SU-DHL-6 (cell line): ENCODE measurements around the gene RFFL.

Experiments used
- H2AFZ ChIP-seq: fragments of 200-600 bp; sonication (generic); 2 replicates; pipeline ENCODE4 v1.6.1; 2014; ENCODE audit warnings: low read depth, mild to moderate bottlenecking, moderate library complexity, mixed read lengths, antibody characterized with exemption, low read length; ENCODE audit not compliant: severe bottlenecking
- H3F3A ChIP-seq: fragments of 200-600 bp; shearing (Covaris generic); 2 replicates; pipeline ENCODE4 v1.6.0; 2016; ENCODE audit warnings: antibody characterized with exemption, mild to moderate bottlenecking; ENCODE audit not compliant: insufficient read depth
- H3K27ac ChIP-seq: fragments of 200-600 bp; sonication (generic); 2 replicates; pipeline ENCODE4 v1.5.1; 2016; ENCODE audit warnings: low read depth, mild to moderate bottlenecking, low read length, moderate library complexity, mixed read lengths
- H3K27me3 ChIP-seq: fragments of 200-600 bp; sonication (generic), shearing (Covaris generic); 2 replicates; pipeline ENCODE4 v1.6.0; 2014; ENCODE audit warnings: mild to moderate bottlenecking, low read length
- H3K36me3 ChIP-seq: fragments of 200-600 bp; sonication (generic); 2 replicates; pipeline ENCODE4 v1.6.1; 2014; ENCODE audit warnings: mild to moderate bottlenecking, low read length, mixed read lengths
- H3K4me2 ChIP-seq: fragments of 300-600, 200-600 bp; shearing (Covaris generic), sonication (generic); 2 replicates; pipeline ENCODE4 v1.6.0; 2014; ENCODE audit warnings: low read length, low read depth, mild to moderate bottlenecking; ENCODE audit not compliant: poor library complexity, severe bottlenecking
- H3K4me3 ChIP-seq: fragments of 200-600 bp; sonication (generic); 2 replicates; pipeline ENCODE4 v1.5.1; 2014; ENCODE audit warnings: antibody characterized with exemption, low read length, mild to moderate bottlenecking, mixed read lengths; ENCODE audit not compliant: insufficient read depth, poor library complexity, severe bottlenecking
- H3K79me2 ChIP-seq: fragments of 200-600 bp; sonication (generic); 2 replicates; pipeline ENCODE4 v1.6.1; 2014; ENCODE audit warnings: mild to moderate bottlenecking, low read length, moderate library complexity; ENCODE audit not compliant: insufficient read depth
- H3K9ac ChIP-seq: fragments of 200-600 bp; sonication (generic); 2 replicates; pipeline ENCODE4 v1.7.0; 2014; ENCODE audit warnings: mild to moderate bottlenecking, low read length
- H3K9me2 ChIP-seq: fragments of 200-600 bp; sonication (generic); replicated peaks from 2 replicates; pipeline ENCODE4 v1.6.1; 2014; ENCODE audit warnings: low read length; ENCODE audit not compliant: insufficient read depth
- H3K9me3 ChIP-seq: fragments of 200-600 bp; sonication (generic); 2 replicates; pipeline ENCODE4 v1.6.1; 2014; ENCODE audit warnings: low read length, mixed read lengths; ENCODE audit not compliant: insufficient read depth
- H4K20me1 ChIP-seq: fragments of 200-600 bp; sonication (generic); 2 replicates; pipeline ENCODE4 v1.6.1; 2014; ENCODE audit warnings: low read depth, mild to moderate bottlenecking, antibody characterized with exemption, low read length, moderate library complexity, mixed read lengths
- EZH2phosphoT487 ChIP-seq: fragments of 200-600 bp; sonication (generic), shearing (Covaris generic); conservative IDR thresholded peaks from 2 replicates; pipeline ENCODE4 v1.6.1; 2018; ENCODE audit warnings: mild to moderate bottlenecking, antibody characterized with exemption, low read length, moderate library complexity, mixed read lengths
- TF ChIP-seq, protein P1 (sequence below): fragments of 200-600 bp; sonication (generic); IDR thresholded peaks from one replicate; pipeline ENCODE4 v1.5.1; 2017; ENCODE audit warnings: antibody characterized with exemption, mild to moderate bottlenecking, low read length, moderate library complexity; ENCODE audit not compliant: insufficient read depth, poor library complexity, severe bottlenecking

Gene RFFL

DNA sequence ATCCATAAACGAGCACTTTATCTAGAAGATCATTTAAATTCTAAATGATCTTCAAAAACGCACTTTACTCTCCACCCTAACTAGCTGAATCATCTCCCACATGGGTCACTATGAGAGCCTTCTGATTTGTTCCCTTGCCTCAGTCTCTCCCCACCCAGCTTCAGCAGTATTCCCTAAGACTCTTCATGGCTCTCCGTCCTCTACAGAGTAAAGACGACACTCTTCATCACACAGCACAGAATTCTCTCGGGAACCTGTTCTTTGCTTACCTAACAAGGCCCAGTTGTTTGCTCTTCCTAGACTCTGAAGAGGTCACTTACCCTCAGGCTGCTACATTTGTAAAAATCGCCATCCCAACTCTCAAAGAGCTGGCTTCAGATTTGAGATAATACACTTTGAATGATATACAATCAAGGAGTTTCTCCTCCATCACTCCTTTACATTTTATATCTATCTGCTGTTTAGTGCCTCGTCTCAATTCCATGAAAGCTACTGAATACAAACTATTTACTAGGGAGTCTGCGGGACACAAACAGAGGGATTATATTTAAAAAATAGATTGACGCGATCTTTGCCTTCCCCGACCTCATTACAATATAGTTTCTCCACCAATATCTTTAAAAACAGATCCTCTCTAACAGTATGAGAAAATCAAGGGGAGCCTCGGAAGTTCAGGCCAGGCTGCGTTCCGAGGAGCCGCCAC is 83.7 kb downstream of the RFFL start:
- Histone ChIP-seq H3K36me3 (no peaks in the 10 kb centered on the region), H3K79me2 (peaks cover 10% of the 10 kb centered on the region; the same call in 1 of the 2 replicates), H3K4me3 (peak overlapping the region; percentile 80), H3K27me3 (no peaks in the 10 kb centered on the region), H3K9me2 (no peaks in the 10 kb centered on the region), H2AFZ (peak overlapping the region; percentile 99), H3K9ac (peak overlapping the region; percentile 93), H4K20me1 (no peaks in the 10 kb centered on the region), H3K4me2 (peak overlapping the region; percentile 97), H3F3A (no peaks in the 10 kb centered on the region), H3K27ac (peak overlapping the region; percentile 85), H3K9me3 (no peaks in the 10 kb centered on the region)
- TF ChIP-seq, protein P1, sequence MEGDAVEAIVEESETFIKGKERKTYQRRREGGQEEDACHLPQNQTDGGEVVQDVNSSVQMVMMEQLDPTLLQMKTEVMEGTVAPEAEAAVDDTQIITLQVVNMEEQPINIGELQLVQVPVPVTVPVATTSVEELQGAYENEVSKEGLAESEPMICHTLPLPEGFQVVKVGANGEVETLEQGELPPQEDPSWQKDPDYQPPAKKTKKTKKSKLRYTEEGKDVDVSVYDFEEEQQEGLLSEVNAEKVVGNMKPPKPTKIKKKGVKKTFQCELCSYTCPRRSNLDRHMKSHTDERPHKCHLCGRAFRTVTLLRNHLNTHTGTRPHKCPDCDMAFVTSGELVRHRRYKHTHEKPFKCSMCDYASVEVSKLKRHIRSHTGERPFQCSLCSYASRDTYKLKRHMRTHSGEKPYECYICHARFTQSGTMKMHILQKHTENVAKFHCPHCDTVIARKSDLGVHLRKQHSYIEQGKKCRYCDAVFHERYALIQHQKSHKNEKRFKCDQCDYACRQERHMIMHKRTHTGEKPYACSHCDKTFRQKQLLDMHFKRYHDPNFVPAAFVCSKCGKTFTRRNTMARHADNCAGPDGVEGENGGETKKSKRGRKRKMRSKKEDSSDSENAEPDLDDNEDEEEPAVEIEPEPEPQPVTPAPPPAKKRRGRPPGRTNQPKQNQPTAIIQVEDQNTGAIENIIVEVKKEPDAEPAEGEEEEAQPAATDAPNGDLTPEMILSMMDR, result no peak
- no peak for TF ChIP-seq EZH2phosphoT487

DNA sequence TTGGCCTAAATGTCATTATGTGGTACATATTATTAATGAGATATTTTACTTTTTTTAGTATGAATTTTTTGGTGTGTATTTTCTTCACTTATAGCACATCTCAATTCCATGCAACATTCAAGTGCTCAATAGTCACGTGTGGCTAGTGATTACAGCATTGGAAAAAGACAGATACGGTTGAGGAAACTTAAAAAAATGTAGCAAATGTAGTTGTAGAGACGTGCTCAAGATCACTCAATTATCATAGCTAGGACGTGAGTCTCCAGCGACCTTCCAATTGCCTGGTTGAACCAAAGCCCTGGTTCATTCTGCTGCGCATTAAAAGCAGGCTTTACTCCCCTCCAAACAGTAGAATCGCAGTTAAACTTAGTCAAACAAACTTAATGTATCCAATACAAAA is 84.4 kb downstream of the RFFL start:
- Histone ChIP-seq H3K9me3 (no peaks in the 10 kb centered on the region), H2AFZ (peak overlapping the region; percentile 99), H4K20me1 (no peaks in the 10 kb centered on the region), H3K4me2 (peak overlapping the region; percentile 97), H3K79me2 (peaks cover 10% of the 10 kb centered on the region; the same call in 1 of the 2 replicates), H3K27me3 (no peaks in the 10 kb centered on the region), H3K27ac (no peak overlapping the region), H3F3A (no peaks in the 10 kb centered on the region), H3K36me3 (no peaks in the 10 kb centered on the region), H3K4me3 (peak overlapping the region; percentile 80), H3K9ac (peak overlapping the region; percentile 93), H3K9me2 (no peaks in the 10 kb centered on the region)
- TF ChIP-seq, protein P1, result no peak
- no peak for TF ChIP-seq EZH2phosphoT487

DNA sequence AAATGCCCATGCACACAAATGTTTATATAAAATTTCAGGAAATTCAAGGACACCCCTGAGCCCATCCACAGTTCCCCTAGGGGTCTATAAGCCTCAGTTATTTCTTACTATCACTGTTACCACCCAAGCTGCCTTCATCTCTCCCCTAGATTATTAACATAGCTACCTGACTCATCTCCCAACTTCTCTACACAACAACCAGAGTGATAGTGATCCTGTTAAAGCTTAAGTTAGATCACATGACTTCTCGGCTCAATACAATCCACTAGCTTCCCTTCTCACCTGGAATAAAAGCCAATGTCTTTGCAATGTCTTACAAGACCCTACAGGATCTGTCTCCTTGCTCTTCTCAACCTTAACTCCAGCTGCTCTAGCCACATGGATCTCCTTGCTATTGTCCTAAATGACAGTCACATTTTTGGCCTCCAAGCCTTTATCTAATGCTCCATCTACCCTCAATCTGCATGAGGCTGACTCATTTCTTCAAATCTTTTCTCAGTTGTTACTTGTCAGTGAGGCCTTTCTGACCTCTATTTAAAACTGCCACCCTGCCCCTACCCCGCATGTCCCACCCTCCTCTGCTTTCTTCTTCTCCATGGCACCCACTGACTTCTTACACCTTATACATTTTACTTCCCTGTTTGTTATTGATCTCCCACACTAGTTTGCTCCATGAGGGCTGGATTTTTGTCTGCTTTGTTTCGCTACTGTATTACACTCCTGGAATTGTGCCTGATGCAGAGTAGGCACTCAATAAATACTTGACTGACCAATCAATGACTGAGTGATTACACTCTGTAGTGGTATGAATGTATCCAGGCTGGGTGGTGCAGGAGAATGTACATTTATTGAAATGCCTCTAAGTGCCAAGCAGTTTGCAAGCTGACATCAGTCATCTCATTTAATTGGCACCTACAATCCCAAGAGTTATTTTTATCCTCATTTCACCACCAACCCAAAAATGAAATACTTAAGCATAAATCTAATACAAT is 88.4 kb downstream of the RFFL start:
- H3K4me2 ChIP-seq, result no peak overlapping the region
- H3K27ac ChIP-seq, result no peak overlapping the region
- H4K20me1 ChIP-seq, result no peaks in the 10 kb centered on the region
- H2AFZ ChIP-seq, result no peak overlapping the region
- no peaks in the 10 kb centered on the region for H3K9me2 ChIP-seq
- H3K4me3 ChIP-seq, result no peak overlapping the region
- no peak overlapping the region for H3K9ac ChIP-seq
- no peaks in the 10 kb centered on the region for H3K79me2 ChIP-seq
- H3K9me3 ChIP-seq, result no peaks in the 10 kb centered on the region
- no peaks in the 10 kb centered on the region for H3K36me3 ChIP-seq
- no peaks in the 10 kb centered on the region for H3K27me3 ChIP-seq
- H3F3A ChIP-seq, result no peaks in the 10 kb centered on the region
- no peak for TF ChIP-seq EZH2phosphoT487
- TF ChIP-seq, protein P1, result no peak
